ENCODE results near the gene RAMAC. TPM values are rescaled to one million over a fixed set of nuclear protein-coding genes. Genes with fewer than 3 reads are reported as not detected.

The RAMAC gene
- polyA plus RNA-seq, 1 of the 3 experiments (the other 2 are of a cell fraction), result 25.9 TPM

- H3K9me3 ChIP-seq, result no peaks in the 10 kb centered on the region
- no peaks in the 10 kb centered on the region for H3K36me3 ChIP-seq (replicated peaks in 1 of 2; ENCODE audit: control insufficient read depth in 1 of 2, insufficient read depth in 2 of 2, low read length in 1 of 2)
- H3K4me2 ChIP-seq, result no peak overlapping the region
- H4K20me1 ChIP-seq (ENCODE audit: insufficient read depth), result no peaks in the 10 kb centered on the region
- TF ChIP-seq FOXJ3 (CRISPR knock-in tag; IDR thresholded peaks at IDR 0.05) (no peak), TCF12 (IDR thresholded peaks at IDR 0.05) (no peak), SMC3 (IDR thresholded peaks at IDR 0.05; ENCODE audit: low read depth, low read length) (no peak)
- H2AFZ ChIP-seq (ENCODE audit: low read depth), result no peak overlapping the region
- H3F3A ChIP-seq (replicated peaks; ENCODE audit: insufficient read depth), result no peaks in the 10 kb centered on the region
- ChIA-PET POLR2A (interaction anchor here (1.3 kb wide), 1 partner anchor 10 kb away, joined by 3 read pairs; no protein-coding TSS in a partner anchor), CTCF (no interaction called here)
- H3K4me1 ChIP-seq (ENCODE audit: control insufficient read depth in 1 of 2, insufficient read depth in 2 of 2, low read depth in 1 of 2, low read length in 1 of 2), result no peaks in the 10 kb centered on the region
- 93% methylated on average over 3 of the region's 3 CpGs for WGBS (ENCODE audit: low lambda C conversion rate)
- H3K27ac ChIP-seq (ENCODE audit: low read depth in 2 of 2, low read length in 1 of 2), result no peak overlapping the region
- no peaks in the 10 kb centered on the region for H3K79me2 ChIP-seq (ENCODE audit: insufficient read depth)
- DNase-seq, result no peak
- H3K9ac ChIP-seq, result no peak overlapping the region
- no peaks in the 10 kb centered on the region for H3K9me2 ChIP-seq
- no peak overlapping the region for H3K4me3 ChIP-seq (ENCODE audit: low read depth in 2 of 2, low read length in 1 of 2)
- H3K27me3 ChIP-seq (ENCODE audit: insufficient read depth), result no peaks in the 10 kb centered on the region
Measured at GRCh38 chr15:82960766-82961165, 25.2 kb upstream of the RAMAC start.

GRCh38 chr15:82963471-82964341 lies 22.3 kb upstream of the RAMAC start:
- no peaks in the 10 kb centered on the region for H3K79me2 ChIP-seq (ENCODE audit: insufficient read depth)
- H4K20me1 ChIP-seq (ENCODE audit: insufficient read depth), result no peaks in the 10 kb centered on the region
- H3K4me3 ChIP-seq (ENCODE audit: low read depth in 2 of 2, low read length in 1 of 2), result no peak overlapping the region
- H3F3A ChIP-seq (replicated peaks; ENCODE audit: insufficient read depth), result no peaks in the 10 kb centered on the region
- H3K9ac ChIP-seq, result no peak overlapping the region
- H3K4me2 ChIP-seq, result no peak overlapping the region
- H3K4me1 ChIP-seq (ENCODE audit: control insufficient read depth in 1 of 2, insufficient read depth in 2 of 2, low read depth in 1 of 2, low read length in 1 of 2), result no peaks in the 10 kb centered on the region
- H3K27me3 ChIP-seq (ENCODE audit: insufficient read depth), result no peaks in the 10 kb centered on the region
- H3K9me3 ChIP-seq, result no peaks in the 10 kb centered on the region
- WGBS (ENCODE audit: low lambda C conversion rate), result 85% methylated on average over 7 of the region's 7 CpGs
- no peaks in the 10 kb centered on the region for H3K36me3 ChIP-seq (replicated peaks in 1 of 2; ENCODE audit: control insufficient read depth in 1 of 2, insufficient read depth in 2 of 2, low read length in 1 of 2)
- H3K27ac ChIP-seq (ENCODE audit: low read depth in 2 of 2, low read length in 1 of 2), result no peak overlapping the region
- no peak overlapping the region for H2AFZ ChIP-seq (ENCODE audit: low read depth)
- no peaks in the 10 kb centered on the region for H3K9me2 ChIP-seq
- DNase-seq, result no peak
- CTCF ChIA-PET, result interaction anchor here (1.4 kb wide), 1 partner anchor 9 kb away, joined by 4 read pairs; no protein-coding TSS in a partner anchor
- POLR2A ChIA-PET, result no interaction called here
- TF ChIP-seq MAX (IDR thresholded peaks at IDR 0.05; ENCODE audit: low read depth) (no peak), FOSL2 (IDR thresholded peaks at IDR 0.05; ENCODE audit: borderline replicate concordance, low read depth) (no peak), EP300 (IDR thresholded peaks at IDR 0.05; ENCODE audit: borderline replicate concordance in 1 of 2, low read depth in 1 of 2, low read length in 1 of 2) (no peak), IRF3 (IDR thresholded peaks at IDR 0.05; ENCODE audit: low read depth, low read length) (no peak), SIN3A (IDR thresholded peaks at IDR 0.05; ENCODE audit: borderline replicate concordance, low read depth, low read length) (no peak), NRF1 (IDR thresholded peaks at IDR 0.05; ENCODE audit: low read depth, low read length) (no peak), RCOR1 (IDR thresholded peaks at IDR 0.05; ENCODE audit: low read length) (no peak), JUND (IDR thresholded peaks at IDR 0.05) (no peak), TEAD4 (IDR thresholded peaks at IDR 0.05; ENCODE audit: borderline replicate concordance, insufficient read depth) (no peak), ZBTB33 (IDR thresholded peaks at IDR 0.05; ENCODE audit: borderline replicate concordance, low read depth) (no peak), YY1 (IDR thresholded peaks at IDR 0.05; ENCODE audit: low read depth) (no peak), RAD21 (IDR thresholded peaks at IDR 0.05; ENCODE audit: low read length) (no peak), RXRA (IDR thresholded peaks at IDR 0.05; ENCODE audit: borderline replicate concordance, low read depth) (no peak), PBX3 (IDR thresholded peaks at IDR 0.05) (no peak), USF1 (IDR thresholded peaks at IDR 0.05; ENCODE audit: borderline replicate concordance, low read depth) (no peak), CTCF (IDR thresholded peaks at IDR 0.05) (no peak)

Data from SK-N-SH (cell line).